HG03575 (cell line): ENCODE measurements around the gene KRABD2.
"Not testable (repeated sequence)": the region's sequence is repeated elsewhere in the genome, so short reads cannot be mapped to it uniquely, and the experiment has no call there.

Experiments
- ATAC-seq: cut with Tn5 transposase; IDR thresholded peaks from one replicate; pipeline ENCODE4 v1.9.1; 2021; ENCODE audit not compliant: unreplicated experiment, insufficient number of reproducible peaks, low FRiP score; ENCODE audit errors: extremely low read depth

KRABD2 gene

DNA sequence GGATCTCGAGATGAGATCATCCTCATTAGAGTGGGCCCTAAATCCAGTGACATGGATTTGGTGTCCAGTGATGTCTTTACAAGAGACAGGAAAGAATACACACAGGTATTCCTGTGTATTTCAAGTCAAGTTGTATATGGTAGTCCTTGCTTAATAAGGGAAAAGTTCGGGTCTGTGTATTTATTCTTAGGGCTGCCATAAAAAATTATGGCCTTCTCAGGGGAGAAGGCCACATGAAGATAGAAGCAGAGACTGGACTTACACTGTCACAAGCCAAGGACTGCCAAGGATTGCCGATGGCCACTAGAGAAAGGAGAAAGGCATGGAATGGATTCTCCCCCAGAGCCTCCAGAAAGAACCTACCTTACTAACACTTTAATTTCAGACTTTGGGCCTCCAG, 8.3 kb downstream of the KRABD2 start:
- ATAC-seq, result no peak

DNA sequence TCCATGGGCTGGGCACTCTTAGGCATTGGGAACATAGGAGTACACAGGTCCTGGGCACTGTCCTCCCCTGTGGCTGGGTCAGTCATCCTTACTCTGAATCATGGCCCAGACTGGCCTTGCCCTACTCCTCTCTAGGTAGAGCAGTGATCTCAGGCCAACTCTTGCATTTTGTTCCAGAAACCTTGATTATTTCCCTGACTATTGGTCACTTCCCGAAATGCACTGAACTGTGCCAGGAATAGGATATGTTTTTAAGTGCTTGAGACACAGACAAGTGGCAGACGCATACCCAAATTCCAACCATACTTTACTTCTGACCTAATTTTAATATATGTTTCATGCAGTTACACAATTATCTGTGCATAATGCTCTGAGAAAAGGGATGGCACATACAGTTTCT, 10.3 kb downstream of the KRABD2 start:
- ATAC-seq, result no peak

- ATAC-seq, result no peak
Observed at GRCh38 chr17:8365143-8365542, 11.4 kb downstream of the KRABD2 start.

DNA sequence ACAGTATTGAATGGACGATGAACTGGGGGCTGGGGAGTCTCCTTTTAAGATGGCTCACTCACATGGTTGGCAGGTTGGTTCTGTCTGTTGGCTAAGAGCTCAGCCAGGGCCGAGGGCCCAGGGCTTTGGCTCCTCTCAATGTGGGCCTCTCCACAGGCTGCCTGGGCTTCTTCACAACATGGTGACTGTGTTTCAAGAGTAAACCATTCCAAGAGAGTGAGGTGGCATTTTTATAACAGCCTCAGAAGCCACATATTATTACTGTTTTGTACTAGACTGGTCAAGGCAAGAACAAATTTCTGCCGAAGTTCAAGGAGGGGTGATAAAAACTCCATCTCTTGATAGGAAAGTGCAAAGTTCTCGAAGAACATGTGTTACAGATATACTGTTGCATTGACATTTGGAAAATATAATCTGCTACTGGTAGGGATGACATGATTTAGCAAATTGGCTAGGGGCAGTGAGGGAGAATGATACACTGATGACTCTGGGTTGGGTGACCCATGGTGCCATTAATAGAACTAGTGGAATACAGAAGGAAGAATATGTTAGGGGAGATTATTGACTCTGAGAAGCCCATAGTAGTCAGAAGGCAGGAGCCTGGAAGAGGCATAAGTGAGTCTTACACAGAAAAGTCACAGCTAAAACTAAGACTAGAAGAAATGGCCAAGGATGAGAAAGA, 13.7 kb downstream of the KRABD2 start:
- no peak for ATAC-seq

GRCh38 chr17:8360751-8361150, 15.8 kb downstream of the KRABD2 start:
- no peak for ATAC-seq

DNA sequence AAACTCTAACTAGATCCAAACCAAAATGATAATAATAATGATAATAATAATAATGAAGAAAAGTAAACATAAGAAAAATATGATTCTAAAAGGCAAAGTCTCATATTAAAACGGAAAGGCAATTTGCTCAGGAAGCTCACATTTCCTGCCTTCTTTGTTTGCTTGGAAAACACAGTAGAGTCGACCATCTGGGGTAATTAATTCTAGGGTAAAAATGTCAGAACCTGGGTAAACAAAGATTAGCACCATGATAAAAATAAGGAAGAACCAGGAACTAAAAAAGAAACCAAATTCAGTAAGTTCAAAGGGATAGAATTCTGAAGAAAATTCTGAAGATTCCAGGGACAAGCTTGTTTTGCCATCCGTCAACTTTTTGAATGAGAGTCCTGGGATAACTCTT, 16.2 kb downstream of the KRABD2 start:
- ATAC-seq, result no peak

- ATAC-seq, result no peak
Observed at GRCh38 chr17:8359769-8360168, 16.7 kb downstream of the KRABD2 start.

- no peak for ATAC-seq
Observed at GRCh38 chr17:8357910-8358309, 18.6 kb downstream of the KRABD2 start.

GRCh38 chr17:8354236-8354635, 22.3 kb downstream of the KRABD2 start:
- ATAC-seq, result no peak

DNA sequence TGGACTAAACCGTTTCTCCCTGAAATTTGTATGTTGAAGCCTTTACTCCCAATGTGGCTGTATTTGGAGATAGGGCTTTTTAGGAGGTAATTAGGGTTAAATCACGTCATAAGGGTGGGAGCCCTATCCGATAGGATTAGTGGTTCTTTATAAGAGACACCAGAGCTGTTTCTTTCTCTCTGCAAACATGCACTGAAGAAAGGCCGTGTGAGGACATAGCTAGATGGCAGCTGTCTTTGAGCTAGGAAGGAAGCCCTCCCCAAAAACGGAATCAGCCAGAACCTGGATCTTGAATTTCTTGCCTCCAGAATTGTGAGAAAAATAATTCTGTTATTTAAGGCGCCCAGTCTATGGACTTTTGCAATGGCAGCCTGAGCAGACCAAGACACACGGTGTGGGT, 22.8 kb downstream of the KRABD2 start:
- no peak for ATAC-seq

- ATAC-seq, result no peak
Observed at GRCh38 chr17:8350339-8350738, 26.2 kb downstream of the KRABD2 start.

GRCh38 chr17:8347001-8347400, 29.5 kb downstream of the KRABD2 start:
- not testable (repeated sequence) for ATAC-seq

DNA sequence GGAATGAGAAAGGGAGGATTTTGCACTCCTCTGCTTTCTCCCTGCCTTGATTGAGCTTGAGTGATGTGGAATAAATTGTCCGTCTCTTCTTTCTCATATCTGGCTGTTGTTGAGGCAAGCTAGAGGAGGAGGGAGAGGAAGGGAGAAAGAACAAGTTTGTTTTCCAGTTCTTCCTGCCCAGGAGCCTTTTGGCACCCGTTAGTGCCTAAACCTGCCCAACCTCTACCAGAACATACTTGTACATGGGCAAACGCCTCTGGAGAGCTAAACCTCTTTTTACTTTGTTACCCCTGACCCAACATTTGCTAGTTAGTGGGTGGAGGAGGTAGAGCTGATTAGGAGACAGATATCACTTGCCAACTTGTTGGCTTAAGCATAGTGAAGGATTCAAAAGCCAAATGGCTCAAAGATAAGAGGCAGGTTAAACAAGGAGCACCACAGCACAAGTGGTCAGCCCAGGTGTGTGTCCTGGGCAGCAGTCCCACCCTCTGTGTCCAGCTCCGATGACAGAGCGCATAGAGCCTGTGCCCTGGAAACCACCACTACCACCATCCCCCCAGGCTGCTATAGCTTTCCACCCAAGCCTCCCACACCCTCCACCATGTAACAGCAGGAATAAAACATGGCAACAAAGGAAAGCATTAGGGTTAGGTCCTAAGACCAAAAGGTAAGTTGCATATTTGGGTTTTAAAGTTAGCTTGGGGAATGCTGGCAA, 30.4 kb downstream of the KRABD2 start:
- ATAC-seq, result no peak

- no peak for ATAC-seq
Observed at GRCh38 chr17:8345052-8345690, 31.3 kb downstream of the KRABD2 start.

DNA sequence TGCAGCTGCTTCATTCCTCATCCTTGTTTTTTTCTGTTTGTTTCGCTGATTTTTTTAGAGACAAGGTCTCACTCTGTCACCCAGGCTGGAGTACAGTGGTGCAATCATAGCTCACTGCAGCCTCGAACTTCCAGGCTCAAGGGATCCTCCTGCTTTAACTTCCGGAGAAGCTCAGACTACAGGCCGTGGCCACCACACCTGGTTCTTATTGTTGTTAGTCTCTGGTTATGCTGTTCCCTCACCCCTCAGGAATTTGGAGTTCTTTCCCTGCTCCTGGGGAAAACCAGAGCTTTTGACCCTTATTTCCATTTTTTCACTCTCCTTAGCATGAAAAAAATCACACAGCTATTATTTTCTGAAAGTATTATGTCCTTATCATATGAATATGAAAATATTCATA, 35.0 kb downstream of the KRABD2 start:
- ATAC-seq, result no peak

DNA sequence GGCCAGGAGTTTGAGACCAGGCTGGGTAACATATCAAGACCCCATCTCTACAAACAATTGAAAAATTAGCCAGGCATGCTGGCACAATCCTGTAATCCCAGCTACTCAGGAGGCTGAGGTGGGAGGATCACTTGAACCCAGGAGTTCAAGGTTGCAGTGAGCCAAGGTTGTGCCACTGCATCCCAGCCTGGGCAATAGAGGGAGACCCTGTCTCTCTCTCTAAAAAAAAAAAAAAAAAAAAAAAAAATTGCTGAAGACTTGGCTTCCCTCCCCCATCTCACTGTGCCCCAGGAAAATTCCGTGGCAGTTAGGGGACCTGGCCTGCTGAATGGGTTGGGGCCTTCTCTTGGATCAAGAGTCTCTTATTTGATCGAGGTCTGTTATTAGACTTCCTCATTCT, 37.0 kb downstream of the KRABD2 start, which contains the start of gene ODF4:
Gene ODF4 (plus strand): TSS at position 301 of the 400 bp plus-strand sequence. CDS start 212 bp downstream, outside the sequence.
- ATAC-seq, result no peak

- no peak for ATAC-seq
Observed at GRCh38 chr17:8338753-8339140, 37.8 kb downstream of the KRABD2 start.

DNA sequence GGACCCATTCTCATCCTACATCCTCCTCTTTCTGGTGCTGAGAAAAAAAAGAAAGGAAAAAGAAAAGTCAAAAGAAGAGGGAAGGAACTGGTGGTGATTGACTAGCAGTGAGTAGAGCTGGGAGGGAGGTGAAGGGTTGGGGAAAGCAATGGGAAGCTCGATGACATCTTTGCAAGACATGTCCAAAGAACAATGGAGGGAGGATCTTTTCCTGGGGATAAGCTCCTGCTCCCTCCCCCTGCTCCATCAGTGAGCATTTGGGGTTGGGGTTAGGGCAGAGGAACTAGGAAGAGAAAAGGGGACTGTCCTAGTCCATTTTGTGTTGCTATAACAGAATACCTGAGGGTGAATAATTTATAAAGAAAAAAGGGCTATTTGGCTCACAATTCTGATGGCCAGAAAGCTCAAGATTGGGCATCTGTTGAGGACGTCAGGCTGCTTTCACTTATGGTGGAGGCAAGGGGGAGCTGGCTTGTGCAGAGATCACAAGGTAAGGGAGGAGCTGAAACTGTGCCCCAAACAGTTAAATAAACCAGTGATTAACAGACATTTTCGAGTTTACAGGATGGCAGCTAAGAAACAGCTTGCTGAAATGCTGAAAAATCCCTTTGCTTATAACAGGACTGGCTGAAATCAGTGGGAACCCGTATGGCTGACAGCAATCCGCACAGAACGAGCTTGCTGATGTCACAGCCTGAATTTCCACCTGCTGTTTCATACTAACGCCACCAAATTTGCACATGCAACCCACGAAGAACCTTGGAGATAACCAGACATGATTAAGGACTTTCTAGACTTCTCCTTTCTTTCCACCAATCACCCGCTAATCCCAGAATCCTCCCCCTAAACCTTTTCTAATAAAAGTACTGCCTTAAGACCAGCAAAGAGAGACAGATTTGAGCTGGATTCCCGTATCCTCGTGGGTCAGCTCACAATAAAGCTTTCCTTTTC, 38.4 kb downstream of the KRABD2 start:
- ATAC-seq, result no peak

GRCh38 chr17:8333281-8333680, 43.2 kb downstream of the KRABD2 start:
- ATAC-seq, result no peak
